Measurements from ENCODE around the gene ABCC8.
A peak's percentile ranks its signal among the peaks of the same experiment; 100 is the strongest.

ABCC8 gene

GRCh38 chr11:17402486-17402885 is 74.2 kb downstream of the ABCC8 start:
- DNase-seq = no peak

DNA sequence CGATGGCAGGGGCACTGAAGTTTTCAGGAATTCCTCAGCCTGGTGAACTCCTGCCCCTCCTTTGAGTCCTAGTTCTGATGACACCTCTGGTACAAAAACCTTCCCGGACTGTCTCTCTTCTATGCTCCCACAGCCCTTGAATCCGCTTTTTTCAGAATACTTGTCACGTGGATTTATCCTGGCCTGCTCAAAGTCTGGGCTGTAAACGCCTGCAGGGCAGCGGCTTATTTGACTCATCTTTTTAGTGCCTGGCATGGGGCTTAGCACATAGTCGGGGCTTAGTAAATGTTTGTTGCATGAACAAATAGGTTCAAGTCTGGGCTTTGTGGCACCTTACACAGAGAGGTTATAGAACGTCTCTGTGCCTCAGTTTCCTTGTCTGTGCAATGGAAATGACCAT is 74.8 kb downstream of the ABCC8 start:
- DNase-seq = no peak

GRCh38 chr11:17401316-17401715 is 75.3 kb downstream of the ABCC8 start:
- no peak for DNase-seq

DNA sequence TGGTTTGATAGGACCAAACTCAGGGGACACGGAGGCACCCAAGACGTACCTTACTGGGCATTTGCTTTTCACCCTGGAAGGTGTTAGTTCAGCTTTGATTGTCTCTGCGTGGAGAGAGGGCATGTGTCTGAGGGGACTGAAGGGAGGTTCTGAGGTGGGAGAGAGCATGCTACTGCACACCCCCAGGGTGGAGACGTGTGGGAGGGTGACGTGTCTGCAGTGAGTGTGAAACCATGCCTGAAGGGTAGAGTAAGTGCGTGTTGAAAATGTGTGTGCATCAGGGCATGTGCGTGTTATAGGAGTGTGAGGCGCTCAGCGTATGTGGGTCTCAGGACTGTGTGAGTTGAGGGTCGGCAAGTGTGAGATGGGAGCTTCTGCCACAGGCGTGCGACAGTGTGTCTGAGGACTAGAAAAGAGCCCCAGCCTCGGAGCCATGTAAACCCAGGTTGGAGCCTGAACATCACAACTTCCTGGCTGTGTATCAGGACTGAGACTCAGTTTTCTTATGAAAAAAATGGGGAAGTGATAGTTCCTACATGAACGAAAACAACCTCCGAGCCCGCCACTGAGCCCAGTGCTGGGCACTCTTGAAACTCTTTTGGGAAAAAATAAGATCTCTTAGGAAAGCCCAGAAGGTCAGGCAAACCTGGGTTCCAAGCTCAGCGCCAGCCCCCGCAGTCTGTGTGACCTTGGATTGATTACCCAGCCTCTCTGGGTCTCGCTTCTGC is 76.4 kb downstream of the ABCC8 start:
- no peak for DNase-seq

- DNase-seq = no peak
These were observed 77.4 kb downstream of the ABCC8 start for GRCh38 chr11:17399236-17399635.

GRCh38 chr11:17397311-17398002 is 79.2 kb downstream of the ABCC8 start:
- no peak for DNase-seq

- DNase-seq = no peak
These were observed 79.9 kb downstream of the ABCC8 start for GRCh38 chr11:17396598-17397310.

DNA sequence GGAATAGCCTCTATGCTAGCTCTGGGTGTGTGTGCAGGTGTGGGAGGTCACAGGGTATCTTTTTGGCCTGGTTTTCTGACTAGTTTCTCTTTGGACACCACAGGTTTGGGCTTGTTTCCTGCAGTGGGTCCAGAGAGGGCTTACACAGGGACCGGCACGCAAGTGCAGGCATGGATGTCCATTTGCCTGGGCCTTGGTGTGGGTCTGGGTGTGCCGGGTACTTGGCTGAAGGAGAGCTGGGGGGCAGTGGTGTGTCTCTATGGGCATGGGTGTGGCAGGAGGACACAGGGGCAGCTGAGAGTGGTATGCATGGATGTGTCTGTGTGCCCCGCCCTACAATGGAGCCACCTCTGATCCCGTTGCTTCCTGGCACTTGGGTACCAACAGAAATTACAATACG is 80.7 kb downstream of the ABCC8 start:
- DNase-seq = no peak

DNA sequence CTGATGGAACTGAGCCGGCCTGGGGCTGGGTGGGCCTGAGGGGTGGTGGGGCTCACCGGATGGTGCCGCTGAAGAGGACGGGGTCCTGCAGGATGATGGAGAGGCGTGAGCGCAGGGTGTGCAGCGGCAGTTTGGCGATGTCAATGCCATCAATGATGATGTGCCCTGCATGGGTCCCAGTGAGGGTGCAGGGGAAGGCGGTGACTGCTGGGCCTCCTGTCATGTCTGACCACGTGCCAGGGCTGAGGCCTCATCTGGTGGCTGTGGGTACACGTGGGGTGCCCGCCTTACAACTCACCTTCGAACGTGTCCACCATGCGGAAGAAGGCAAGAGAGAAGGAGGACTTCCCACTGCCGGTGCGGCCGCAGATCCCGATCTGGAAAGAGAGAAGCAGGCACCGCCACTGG is 81.1 kb downstream of the ABCC8 start:
- no peak for DNase-seq

GRCh38 chr11:17394743-17395390 is 81.8 kb downstream of the ABCC8 start:
- no peak for DNase-seq

- no peak for DNase-seq
These were observed 83.2 kb downstream of the ABCC8 start for GRCh38 chr11:17393472-17393871.

DNA sequence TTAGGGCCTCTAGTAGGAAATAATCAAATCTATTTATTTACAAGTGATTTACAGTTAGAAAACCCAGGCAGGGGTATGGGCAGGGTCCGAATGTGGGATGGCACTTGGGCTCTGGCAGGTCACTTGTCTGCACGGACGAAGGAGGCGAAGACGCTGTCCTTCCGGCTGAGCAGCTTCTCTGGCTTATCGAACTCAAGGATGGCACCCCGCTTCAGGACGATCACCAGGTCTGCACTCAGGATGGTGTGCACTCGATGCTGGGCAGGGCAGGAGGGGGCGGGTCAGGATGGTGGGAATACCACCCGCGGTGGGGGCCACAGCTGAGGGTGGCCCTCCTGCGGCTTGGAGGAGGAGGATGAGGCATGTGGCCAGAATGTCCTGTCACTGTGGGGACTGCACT is 83.8 kb downstream of the ABCC8 start:
- DNase-seq = no peak

DNA sequence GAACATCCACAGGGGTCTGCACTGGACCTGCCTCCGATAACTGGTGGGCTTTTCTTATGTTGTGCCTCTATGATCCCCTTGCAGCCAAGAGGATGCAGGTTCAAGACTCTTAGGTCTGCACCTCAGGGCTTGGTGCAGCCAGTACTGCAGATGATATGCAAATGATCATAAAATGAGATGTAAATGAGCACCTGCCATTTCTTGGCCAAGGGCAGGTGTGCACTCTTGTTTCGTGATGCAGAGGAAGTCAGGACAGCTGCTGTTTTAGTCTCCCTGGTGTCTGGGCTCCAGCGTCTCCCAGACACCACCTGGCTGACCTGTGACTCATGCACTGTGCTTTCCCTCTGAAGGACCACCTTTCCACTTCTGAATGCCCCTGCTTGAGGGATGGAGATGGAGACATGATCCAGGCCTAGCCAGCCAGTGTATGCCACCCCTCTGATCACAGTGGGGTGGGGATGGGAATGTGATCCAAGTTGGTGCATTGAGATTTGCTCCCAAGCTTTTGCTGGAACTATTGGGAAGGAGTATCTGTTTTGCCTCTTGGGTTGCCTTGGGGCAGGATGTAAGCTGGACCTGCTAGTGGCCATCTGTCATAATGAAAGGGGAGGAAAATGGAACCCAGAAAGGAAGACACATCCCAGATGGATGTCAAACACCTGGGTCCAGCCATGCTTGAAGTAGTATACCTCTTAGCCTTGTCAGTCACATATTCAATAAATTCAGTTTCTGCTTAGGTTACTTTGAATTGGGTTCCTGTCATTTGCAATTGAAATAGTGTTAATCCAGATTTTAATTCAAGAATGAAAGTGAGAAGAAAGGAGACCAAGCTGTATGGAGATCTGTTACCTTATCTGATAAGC is 84.9 kb downstream of the ABCC8 start:
- no peak for DNase-seq

DNA sequence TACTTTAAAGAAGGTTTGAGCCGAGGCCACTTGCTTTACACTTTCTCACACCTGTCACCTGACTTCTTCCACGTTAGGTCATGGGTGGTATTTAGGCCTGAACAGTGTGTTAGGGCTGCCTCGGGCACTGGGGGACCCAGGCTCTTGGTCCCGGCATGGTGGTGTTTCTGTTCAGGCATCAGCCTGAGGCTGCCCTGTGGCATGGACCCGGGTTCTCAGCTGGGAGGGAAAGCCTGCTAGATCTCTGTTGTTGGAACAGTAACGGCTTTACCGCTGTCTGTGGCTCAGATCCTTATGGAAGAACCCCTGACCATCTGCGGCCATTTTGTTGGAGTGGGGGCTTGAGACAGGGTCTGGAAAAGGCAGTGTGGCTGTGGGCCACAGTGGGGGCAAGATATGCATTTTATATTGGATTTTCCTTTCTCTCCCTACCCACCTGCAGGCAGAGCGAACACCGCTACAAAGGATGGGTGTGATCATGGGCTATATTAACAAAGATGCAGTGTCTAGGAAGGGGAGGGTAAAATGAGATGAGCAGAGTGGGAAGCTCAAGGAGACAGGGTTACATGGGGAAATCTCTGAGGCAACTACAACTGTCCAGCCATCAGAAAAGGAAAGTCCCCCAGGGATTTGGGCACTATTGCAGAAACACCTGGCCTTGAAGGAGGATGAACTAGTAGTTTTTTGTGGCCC is 86.5 kb downstream of the ABCC8 start:
- no peak for DNase-seq

DNA sequence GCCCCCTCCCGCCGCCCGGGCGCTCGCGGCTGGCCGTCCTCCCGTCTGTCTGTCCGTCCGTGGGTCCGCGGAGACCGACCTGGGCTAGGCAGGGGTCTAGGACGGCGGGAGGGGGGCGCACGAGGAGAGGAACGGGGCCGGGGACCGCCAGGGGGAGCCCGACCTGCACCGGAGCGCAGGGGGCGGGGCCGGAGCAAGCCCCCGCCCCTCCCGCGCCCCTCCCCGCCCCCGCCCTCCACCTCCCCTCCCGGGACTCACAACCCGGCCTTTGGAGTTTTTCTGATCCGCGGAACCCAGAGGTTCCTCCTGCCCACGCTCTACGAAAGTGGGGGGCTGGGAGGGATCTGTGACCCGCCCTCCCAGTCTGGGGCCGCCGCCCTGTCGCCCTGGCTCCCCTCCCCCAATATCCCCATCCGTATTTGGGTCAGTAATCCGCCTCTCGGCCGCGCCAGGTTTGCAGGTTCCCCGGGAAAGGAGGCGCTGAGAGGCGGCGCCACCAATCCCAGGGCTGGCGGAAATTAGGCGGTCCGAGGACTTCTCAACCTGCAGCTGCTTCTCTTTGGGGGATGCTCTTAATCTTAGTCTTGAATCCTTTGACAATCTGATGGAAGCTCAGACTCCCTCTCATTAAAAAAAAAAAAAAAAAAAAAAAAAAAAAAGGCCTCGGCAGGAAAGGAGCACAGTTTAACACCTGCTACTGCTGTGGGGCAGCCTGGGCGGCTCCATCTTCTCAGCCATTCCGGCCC is 87.3 kb downstream of the ABCC8 start:
- peak; percentile 89 for DNase-seq

- peak; percentile 25 for DNase-seq
These were observed 87.9 kb downstream of the ABCC8 start, which contains the start of gene KCNJ11 for GRCh38 chr11:17388609-17389210. Gene KCNJ11 (minus strand): TSS chr11:17388659. CDS start chr11:17388091, 568 bp downstream.

DNA sequence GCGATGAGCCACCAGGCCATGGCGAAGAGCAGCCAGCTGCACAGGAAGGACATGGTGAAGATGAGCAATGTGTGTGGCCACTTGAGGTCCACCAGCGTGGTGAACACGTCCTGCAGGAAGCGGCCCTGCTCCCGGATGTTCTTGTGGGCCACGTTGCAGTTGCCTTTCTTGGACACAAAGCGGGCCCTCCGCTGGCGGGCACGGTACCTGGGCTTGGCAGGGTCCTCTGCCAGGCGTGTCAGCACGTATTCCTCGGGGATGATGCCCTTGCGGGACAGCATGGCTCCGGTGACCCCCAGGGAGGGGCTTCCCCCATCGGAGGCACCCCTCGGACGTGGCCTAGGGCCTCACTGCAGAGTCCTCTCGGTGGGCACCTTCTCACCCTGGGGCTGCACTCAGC is 88.8 kb downstream of the ABCC8 start:
- no peak for DNase-seq

GRCh38 chr11:17387254-17387653 is 89.4 kb downstream of the ABCC8 start:
- DNase-seq = no peak

DNA sequence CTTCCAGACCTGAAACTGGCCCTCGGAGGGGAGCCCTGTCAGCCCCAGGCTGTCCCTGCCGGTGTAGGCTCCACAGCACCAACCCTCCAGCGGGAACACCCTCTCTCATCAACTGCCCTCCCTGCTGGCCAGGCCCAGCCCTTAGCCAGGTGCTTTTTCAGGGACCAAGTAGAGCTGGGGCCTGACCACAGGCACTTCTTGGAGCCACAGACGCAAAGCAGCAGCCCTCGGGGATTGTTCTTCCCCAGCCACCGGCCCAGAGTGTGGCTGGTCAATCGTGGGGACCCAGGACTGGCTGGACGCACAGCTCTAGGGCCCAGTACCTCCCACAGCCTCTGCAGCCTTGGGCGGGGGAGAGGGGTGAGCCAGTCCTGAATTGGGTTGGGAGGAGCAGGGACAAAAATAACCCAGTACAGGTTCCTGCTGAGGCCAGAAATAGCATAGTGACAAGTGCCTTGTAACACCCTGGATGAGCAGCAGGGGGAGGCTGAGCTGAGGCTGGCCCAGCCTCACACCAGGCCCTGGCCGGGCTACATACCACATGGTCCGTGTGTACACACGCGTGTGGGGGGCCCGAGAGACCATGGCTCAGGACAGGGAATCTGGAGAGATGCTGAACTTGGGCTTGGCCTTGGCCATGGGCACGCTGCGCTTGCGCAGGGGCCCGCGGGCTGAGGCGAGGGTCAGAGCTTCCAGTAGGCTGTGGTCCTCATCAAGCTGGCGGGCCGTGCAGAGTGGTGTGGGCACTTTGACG is 90.1 kb downstream of the ABCC8 start:
- DNase-seq = peak; percentile 62

GRCh38 chr11:17385926-17386325 is 90.7 kb downstream of the ABCC8 start:
- DNase-seq = no peak
